Tibial nerve (tissue), 4 donors: Measurements from ENCODE around the gene LTBP2.

ENCODE experiments used
- CTCF ChIP-seq, 5 experiments: fragments of 200-600 bp in 3 of 5; fragments of 450-650 bp in 2 of 5; sonication (generic) in 3 of 5; IDR thresholded peaks; one replicate each; pipeline ENCODE4 v1.5.1; 2016 to 2019; ENCODE audit warnings: antibody characterized with exemption in 5 of 5, mild to moderate bottlenecking in 3 of 5, moderate library complexity in 2 of 5
- EP300 ChIP-seq, 2 donors: sonication (generic); formaldehyde crosslinking; IDR thresholded peaks; one replicate each; pipeline ENCODE4 v1.6.1; 2017; ENCODE audit warnings: antibody characterized with exemption in 2 of 2, mild to moderate bottlenecking in 1 of 2
- POLR2A ChIP-seq, 2 donors: fragments of 450-650 bp; IDR thresholded peaks; one replicate each; pipeline ENCODE4 v1.6.1; 2017; ENCODE audit warnings: antibody characterized with exemption in 2 of 2, mild to moderate bottlenecking in 2 of 2, moderate library complexity in 2 of 2

- peak in 2 of 5 experiments; percentile 22 to 28 for TF ChIP-seq CTCF (IDR thresholded peaks at IDR 0.05)
- TF ChIP-seq EP300 (IDR thresholded peaks at IDR 0.05): no peak
- no peak for TF ChIP-seq POLR2A (IDR thresholded peaks at IDR 0.05)
Observed at GRCh38 chr14:74491956-74492775, 119.9 kb downstream of the LTBP2 start.
